GM23338 (cell line): ENCODE measurements around the gene NRCAM. TPM values are rescaled to one million over a fixed set of nuclear protein-coding genes. Genes with fewer than 3 reads are reported as not detected.
"Not testable (repeated sequence)": the region's sequence is repeated elsewhere in the genome, so short reads cannot be mapped to it uniquely, and the experiment has no call there.

Experiments
- ATAC-seq: fragments of 200-7000 bp; cut with Tn5 transposase; 3 replicates; pipeline ENCODE4 v1.9.1; 2020
- DNase-seq: peaks from one replicate; pipeline ENCODE4 v3.0.0-alpha.2; 2015; ENCODE audit warnings: low spot score
- H2AFZ ChIP-seq: fragments of 200-600 bp; sonication (generic); 2 replicates; pipeline ENCODE4 v1.8.0; 2016; ENCODE audit warnings: antibody characterized with exemption, mild to moderate bottlenecking, moderate library complexity
- H3F3A ChIP-seq: fragments of 200-600 bp; sonication (generic); replicated peaks from 2 replicates; pipeline ENCODE4 v1.8.0; 2017; ENCODE audit warnings: antibody characterized with exemption, mixed run types, low read depth
- H3K27ac ChIP-seq: fragments of 200-600 bp; sonication (generic); 2 replicates; pipeline ENCODE4 v1.6.1; 2016; ENCODE audit warnings: low read depth
- H3K27me3 ChIP-seq: fragments of 200-600 bp; sonication (generic); 2 replicates; pipeline ENCODE4 v1.8.0; 2016; ENCODE audit warnings: mild to moderate bottlenecking, mixed run types, moderate library complexity; ENCODE audit not compliant: insufficient read depth
- H3K36me3 ChIP-seq: fragments of 200-600 bp; sonication (generic); 2 replicates; pipeline ENCODE4 v1.8.0; 2016; ENCODE audit warnings: mild to moderate bottlenecking; ENCODE audit not compliant: insufficient read depth
- H3K4me1 ChIP-seq: fragments of 200-600 bp; sonication (generic); 2 replicates; pipeline ENCODE4 v1.8.0; 2016; ENCODE audit warnings: mild to moderate bottlenecking, moderate library complexity; ENCODE audit not compliant: insufficient read depth
- H3K4me2 ChIP-seq: fragments of 200-600 bp; sonication (generic); 2 replicates; pipeline ENCODE4 v1.7.1; 2017; ENCODE audit warnings: mixed run types
- H3K4me3 ChIP-seq: fragments of 200-600 bp; sonication (generic); 2 replicates; pipeline ENCODE4 v1.6.1; 2016; ENCODE audit warnings: mixed run types
- H3K79me2 ChIP-seq: fragments of 200-600 bp; sonication (generic); replicated peaks from 2 replicates; pipeline ENCODE4 v1.8.0; 2017; ENCODE audit warnings: mild to moderate bottlenecking; ENCODE audit not compliant: insufficient read depth
- H3K9me2 ChIP-seq: fragments of 200-600 bp; sonication (generic); 2 replicates; pipeline ENCODE4 v1.8.0; 2017; ENCODE audit not compliant: insufficient read depth
- H4K20me1 ChIP-seq: fragments of 200-600 bp; sonication (generic); replicated peaks from 2 replicates; pipeline ENCODE4 v1.8.0; 2017; ENCODE audit warnings: mild to moderate bottlenecking; ENCODE audit not compliant: insufficient read depth
- H3K27ac Mint-ChIP-seq: 2 replicates; pipeline ENCODE4 v1.8.0; 2020; ENCODE audit warnings: inconsistent platforms, mild to moderate bottlenecking, moderate library complexity, mixed read lengths
- H3K27me3 Mint-ChIP-seq: 3 replicates; pipeline ENCODE4 v1.8.0; 2022; ENCODE audit warnings: low read depth, mild to moderate bottlenecking, moderate library complexity, mixed read lengths, inconsistent platforms; ENCODE audit not compliant: insufficient read depth, poor library complexity
- H3K36me3 Mint-ChIP-seq: 3 replicates; pipeline ENCODE4 v1.8.0; 2021; ENCODE audit warnings: low read depth, mild to moderate bottlenecking, inconsistent platforms, moderate library complexity, mixed read lengths
- H3K4me1 Mint-ChIP-seq: 3 replicates; pipeline ENCODE4 v1.8.0; 2020; ENCODE audit warnings: mild to moderate bottlenecking, inconsistent platforms, mixed read lengths
- H3K4me3 Mint-ChIP-seq: 3 replicates; pipeline ENCODE4 v1.8.0; 2021; ENCODE audit warnings: moderate library complexity, mild to moderate bottlenecking, inconsistent platforms, mixed read lengths
- H3K9me3 Mint-ChIP-seq: 3 replicates; pipeline ENCODE4 v1.8.0; 2020; ENCODE audit warnings: moderate library complexity, mild to moderate bottlenecking, inconsistent platforms, mixed read lengths
- JUNB ChIP-seq: IDR thresholded peaks from one replicate; pipeline ENCODE4 v1.6.1; 2016; ENCODE audit warnings: antibody characterized with exemption; ENCODE audit not compliant: unreplicated experiment
- REST ChIP-seq: IDR thresholded peaks from one replicate; pipeline ENCODE4 v1.6.1; 2018; ENCODE audit warnings: antibody characterized with exemption; ENCODE audit not compliant: unreplicated experiment
- STAT1 ChIP-seq: IDR thresholded peaks from one replicate; pipeline ENCODE4 v1.6.1; 2016; ENCODE audit warnings: antibody characterized with exemption; ENCODE audit not compliant: unreplicated experiment
- ZNF114 ChIP-seq: fragments of 250-450 bp; sonication (Bioruptor Pico); IDR thresholded peaks from 2 replicates; pipeline ENCODE4 v1.5.0; 2020; ENCODE audit warnings: mild to moderate bottlenecking, moderate library complexity
- ZNF331 ChIP-seq: fragments of 250-450 bp; sonication (Bioruptor Pico); IDR thresholded peaks from 2 replicates; pipeline ENCODE4 v1.5.0; 2020; ENCODE audit warnings: low read depth, mild to moderate bottlenecking, moderate library complexity
- polyA plus RNA-seq: library from polyadenylated mRNA; unstranded; fragments of >200 nt; fragmentation: Nextera tagmentation; extraction: Ambion mirVana; gene quantifications from 2 replicates; pipeline ENCODE4 v1.2.1, GENCODE V29; 2016
- total RNA-seq: library from RNA; depleted of rRNA; stranded (reverse); fragments of >200 nt; shearing (Covaris generic); gene quantifications from 2 replicates; pipeline ENCODE4 v1.2.3, GENCODE V29; 2014
- TF ChIP-seq, protein P1 (sequence below): fragments of 250-450 bp; sonication (Bioruptor Pico); IDR thresholded peaks from 2 replicates; pipeline ENCODE4 v1.5.0; 2020; ENCODE audit warnings: mild to moderate bottlenecking, moderate library complexity

The NRCAM gene
- total and polyA plus RNA-seq, 2 experiments from 2014 or later, result 2.5 to 6.8 TPM

DNA sequence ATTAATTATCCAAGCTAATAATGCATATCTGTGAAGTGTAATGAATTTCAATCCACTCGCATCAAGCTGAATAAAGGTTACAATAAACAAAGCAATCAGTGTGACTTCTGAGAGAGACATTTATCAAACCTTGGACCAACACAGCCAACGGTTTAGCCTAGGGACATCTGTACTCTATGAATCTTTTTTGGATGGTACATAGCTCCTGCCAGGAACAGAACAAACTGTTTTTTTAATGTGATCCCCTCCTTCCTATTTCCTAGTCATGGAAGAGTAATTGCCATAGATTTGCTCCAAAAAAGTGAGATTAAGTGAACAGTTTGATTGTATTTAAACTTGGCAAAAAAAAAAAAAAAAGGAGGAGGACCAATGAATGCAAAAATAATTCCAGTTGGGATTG is 11.2 kb upstream of the NRCAM start (continued):
- TF ChIP-seq, protein P1, sequence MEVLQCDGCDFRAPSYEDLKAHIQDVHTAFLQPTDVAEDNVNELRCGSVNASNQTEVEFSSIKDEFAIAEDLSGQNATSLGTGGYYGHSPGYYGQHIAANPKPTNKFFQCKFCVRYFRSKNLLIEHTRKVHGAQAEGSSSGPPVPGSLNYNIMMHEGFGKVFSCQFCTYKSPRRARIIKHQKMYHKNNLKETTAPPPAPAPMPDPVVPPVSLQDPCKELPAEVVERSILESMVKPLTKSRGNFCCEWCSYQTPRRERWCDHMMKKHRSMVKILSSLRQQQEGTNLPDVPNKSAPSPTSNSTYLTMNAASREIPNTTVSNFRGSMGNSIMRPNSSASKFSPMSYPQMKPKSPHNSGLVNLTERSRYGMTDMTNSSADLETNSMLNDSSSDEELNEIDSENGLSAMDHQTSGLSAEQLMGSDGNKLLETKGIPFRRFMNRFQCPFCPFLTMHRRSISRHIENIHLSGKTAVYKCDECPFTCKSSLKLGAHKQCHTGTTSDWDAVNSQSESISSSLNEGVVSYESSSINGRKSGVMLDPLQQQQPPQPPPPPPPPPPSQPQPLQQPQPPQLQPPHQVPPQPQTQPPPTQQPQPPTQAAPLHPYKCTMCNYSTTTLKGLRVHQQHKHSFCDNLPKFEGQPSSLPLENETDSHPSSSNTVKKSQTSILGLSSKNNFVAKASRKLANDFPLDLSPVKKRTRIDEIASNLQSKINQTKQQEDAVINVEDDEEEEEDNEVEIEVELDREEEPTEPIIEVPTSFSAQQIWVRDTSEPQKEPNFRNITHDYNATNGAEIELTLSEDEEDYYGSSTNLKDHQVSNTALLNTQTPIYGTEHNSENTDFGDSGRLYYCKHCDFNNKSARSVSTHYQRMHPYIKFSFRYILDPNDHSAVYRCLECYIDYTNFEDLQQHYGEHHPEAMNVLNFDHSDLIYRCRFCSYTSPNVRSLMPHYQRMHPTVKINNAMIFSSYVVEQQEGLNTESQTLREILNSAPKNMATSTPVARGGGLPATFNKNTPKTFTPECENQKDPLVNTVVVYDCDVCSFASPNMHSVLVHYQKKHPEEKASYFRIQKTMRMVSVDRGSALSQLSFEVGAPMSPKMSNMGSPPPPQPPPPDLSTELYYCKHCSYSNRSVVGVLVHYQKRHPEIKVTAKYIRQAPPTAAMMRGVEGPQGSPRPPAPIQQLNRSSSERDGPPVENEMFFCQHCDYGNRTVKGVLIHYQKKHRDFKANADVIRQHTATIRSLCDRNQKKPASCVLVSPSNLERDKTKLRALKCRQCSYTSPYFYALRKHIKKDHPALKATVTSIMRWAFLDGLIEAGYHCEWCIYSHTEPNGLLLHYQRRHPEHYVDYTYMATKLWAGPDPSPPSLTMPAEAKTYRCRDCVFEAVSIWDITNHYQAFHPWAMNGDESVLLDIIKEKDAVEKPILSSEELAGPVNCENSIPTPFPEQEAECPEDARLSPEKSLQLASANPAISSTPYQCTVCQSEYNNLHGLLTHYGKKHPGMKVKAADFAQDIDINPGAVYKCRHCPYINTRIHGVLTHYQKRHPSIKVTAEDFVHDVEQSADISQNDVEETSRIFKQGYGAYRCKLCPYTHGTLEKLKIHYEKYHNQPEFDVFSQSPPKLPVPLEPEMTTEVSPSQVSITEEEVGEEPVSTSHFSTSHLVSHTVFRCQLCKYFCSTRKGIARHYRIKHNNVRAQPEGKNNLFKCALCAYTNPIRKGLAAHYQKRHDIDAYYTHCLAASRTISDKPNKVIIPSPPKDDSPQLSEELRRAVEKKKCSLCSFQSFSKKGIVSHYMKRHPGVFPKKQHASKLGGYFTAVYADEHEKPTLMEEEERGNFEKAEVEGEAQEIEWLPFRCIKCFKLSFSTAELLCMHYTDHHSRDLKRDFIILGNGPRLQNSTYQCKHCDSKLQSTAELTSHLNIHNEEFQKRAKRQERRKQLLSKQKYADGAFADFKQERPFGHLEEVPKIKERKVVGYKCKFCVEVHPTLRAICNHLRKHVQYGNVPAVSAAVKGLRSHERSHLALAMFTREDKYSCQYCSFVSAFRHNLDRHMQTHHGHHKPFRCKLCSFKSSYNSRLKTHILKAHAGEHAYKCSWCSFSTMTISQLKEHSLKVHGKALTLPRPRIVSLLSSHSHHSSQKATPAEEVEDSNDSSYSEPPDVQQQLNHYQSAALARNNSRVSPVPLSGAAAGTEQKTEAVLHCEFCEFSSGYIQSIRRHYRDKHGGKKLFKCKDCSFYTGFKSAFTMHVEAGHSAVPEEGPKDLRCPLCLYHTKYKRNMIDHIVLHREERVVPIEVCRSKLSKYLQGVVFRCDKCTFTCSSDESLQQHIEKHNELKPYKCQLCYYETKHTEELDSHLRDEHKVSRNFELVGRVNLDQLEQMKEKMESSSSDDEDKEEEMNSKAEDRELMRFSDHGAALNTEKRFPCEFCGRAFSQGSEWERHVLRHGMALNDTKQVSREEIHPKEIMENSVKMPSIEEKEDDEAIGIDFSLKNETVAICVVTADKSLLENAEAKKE, result no peak
- TF ChIP-seq STAT1, result no peak
- TF ChIP-seq REST, result no peak
- TF ChIP-seq ZNF114 (CRISPR knock-in tag), result no peak
- no peak for TF ChIP-seq ZNF331
- TF ChIP-seq JUNB, result no peak

DNA sequence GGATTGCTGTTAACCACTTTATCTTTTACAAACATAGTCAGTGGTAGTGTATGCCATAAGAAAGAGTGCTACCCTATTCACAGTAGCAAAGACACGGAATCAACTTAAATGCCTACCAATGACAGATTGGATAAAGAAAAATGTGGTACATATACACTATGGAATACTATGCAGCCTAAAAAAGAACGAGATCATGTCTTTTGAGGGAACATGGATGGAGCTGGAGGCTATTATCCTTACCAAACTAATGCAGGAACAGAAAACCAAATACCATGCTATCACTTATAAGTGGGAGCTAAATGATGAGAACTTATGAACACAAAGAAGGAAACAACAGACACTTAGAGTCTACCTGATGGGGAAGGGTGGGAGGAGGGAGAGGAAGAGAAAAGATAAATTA is 10.1 kb upstream of the NRCAM start:
- H3K4me2 ChIP-seq, H3K27ac Mint-ChIP-seq, H3K9me3 Mint-ChIP-seq, H3K27me3 Mint-ChIP-seq, H3K4me1 ChIP-seq, H3F3A ChIP-seq, H3K27ac ChIP-seq, H3K4me3 ChIP-seq, H4K20me1 ChIP-seq, H2AFZ ChIP-seq, H3K4me3 Mint-ChIP-seq, ATAC-seq, H3K79me2 ChIP-seq, H3K4me1 Mint-ChIP-seq, H3K9me2 ChIP-seq, DNase-seq, H3K36me3 ChIP-seq, H3K36me3 Mint-ChIP-seq, H3K27me3 ChIP-seq: not testable (repeated sequence)
